Neuron (in vitro differentiated cells): ENCODE results near the gene FOXK1.
"Not testable (repeated sequence)": the region's sequence is repeated elsewhere in the genome, so short reads cannot be mapped to it uniquely, and the experiment has no call there.

ENCODE experiments used
- H2AFZ ChIP-seq: one replicate; pipeline ENCODE4 v1.6.1; 2013; ENCODE audit warnings: low read depth, mild to moderate bottlenecking, inconsistent platforms, low read length, moderate library complexity
- H3K27me3 ChIP-seq: one replicate; pipeline ENCODE4 v1.6.1; 2013; ENCODE audit warnings: low read length; ENCODE audit not compliant: insufficient read depth
- H3K36me3 ChIP-seq: one replicate; pipeline ENCODE4 v1.6.1; 2013; ENCODE audit warnings: low read length; ENCODE audit not compliant: insufficient read depth
- H3K4me1 ChIP-seq: one replicate; pipeline ENCODE4 v1.6.1; 2013; ENCODE audit warnings: low read length; ENCODE audit not compliant: insufficient read depth
- H3K4me3 ChIP-seq: 2 replicates; pipeline ENCODE4 v1.5.1; 2013; ENCODE audit warnings: mild to moderate bottlenecking, low read length, moderate library complexity
- H3K9me3 ChIP-seq: one replicate; pipeline ENCODE4 v1.6.1; 2013; ENCODE audit warnings: low read length

Gene FOXK1

DNA sequence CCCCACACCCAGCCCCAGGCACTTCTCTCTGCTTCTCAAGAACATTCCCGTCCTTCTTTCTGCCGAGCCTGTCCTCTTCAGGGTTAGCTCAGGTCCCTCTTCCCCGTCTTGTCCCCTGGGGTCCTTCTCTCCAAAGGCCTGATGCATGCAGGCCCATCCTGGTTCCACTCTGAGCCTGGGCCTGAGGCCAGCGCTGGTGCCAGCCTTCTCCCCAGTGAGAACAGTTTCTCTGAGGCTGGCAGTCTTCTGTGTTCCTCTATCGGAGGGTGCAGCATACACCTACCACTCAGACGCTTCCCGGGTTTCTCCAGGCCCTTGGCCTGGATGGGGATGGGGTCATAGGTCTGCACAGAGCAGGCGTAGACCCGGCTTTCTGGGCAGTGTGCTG is 108.0 kb downstream of the FOXK1 start:
- peaks cover 5% of the 10 kb centered on the region for H3K9me3 ChIP-seq
- H3K36me3 ChIP-seq: peaks cover 54% of the 10 kb centered on the region
- H2AFZ ChIP-seq: no peak overlapping the region
- no peaks in the 10 kb centered on the region for H3K4me1 ChIP-seq
- no peak overlapping the region for H3K4me3 ChIP-seq
- no peaks in the 10 kb centered on the region for H3K27me3 ChIP-seq

DNA sequence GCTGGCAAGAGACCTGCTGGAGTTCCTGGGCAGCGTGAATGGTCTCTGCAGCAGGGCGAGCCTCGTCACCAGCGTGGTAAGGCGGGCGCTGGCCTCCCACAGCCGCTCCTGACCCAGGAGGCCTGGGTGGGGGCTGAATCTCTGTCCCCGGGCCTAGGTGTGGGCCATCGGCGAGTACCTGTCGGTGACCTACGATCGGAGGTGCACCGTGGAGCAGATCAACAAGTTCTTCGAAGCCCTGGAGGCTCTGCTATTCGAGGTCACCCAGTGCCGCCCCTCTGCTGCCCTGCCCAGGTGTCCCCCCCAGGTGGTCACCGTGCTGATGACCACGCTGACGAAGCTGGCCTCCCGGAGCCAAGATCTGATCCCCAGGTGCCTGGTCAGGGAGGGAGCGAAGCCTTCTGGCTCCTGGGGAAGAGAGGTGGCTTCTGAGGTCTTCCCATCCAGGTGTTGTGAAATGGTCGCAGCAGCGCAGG is 108.5 kb downstream of the FOXK1 start:
- H3K9me3 ChIP-seq: peaks cover 5% of the 10 kb centered on the region
- H3K36me3 ChIP-seq: peaks cover 51% of the 10 kb centered on the region
- no peak overlapping the region for H3K4me3 ChIP-seq
- H3K4me1 ChIP-seq: no peaks in the 10 kb centered on the region
- H2AFZ ChIP-seq: no peak overlapping the region
- no peaks in the 10 kb centered on the region for H3K27me3 ChIP-seq

DNA sequence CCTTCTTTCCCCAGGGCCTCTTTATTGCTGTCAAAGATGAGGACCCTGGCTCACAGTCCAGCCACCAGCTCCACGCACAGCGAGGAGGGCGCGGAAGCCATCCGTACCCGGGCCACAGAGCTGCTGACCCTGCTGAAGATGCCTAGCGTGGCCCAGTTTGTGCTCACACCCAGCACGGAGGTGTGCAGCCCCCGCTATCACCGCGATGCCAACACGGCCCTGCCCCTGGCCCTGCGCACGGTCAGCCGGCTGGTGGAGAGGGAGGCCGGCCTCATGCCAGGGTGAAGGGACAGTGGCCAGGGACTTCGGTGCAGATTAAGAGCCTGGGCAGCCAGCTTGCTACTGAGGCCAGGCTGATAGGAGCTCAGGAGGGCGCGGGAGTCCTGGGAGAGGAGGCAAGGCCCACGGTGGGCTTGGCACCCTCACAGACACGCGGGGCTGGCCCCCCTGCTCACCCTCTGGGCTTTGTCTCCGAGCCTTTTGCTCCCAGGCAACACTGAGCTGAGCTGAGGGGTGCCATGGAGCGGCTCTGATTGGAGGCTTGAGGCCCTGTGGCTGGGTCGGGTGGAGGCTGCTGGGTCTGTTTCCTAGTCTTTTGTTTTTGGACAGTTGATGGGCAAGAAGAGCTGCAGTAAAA is 109.1 kb downstream of the FOXK1 start:
- peaks cover 45% of the 10 kb centered on the region for H3K36me3 ChIP-seq
- no peaks in the 10 kb centered on the region for H3K27me3 ChIP-seq
- peaks cover 5% of the 10 kb centered on the region for H3K9me3 ChIP-seq
- H2AFZ ChIP-seq: no peak overlapping the region
- H3K4me3 ChIP-seq: no peak overlapping the region
- H3K4me1 ChIP-seq: no peaks in the 10 kb centered on the region

DNA sequence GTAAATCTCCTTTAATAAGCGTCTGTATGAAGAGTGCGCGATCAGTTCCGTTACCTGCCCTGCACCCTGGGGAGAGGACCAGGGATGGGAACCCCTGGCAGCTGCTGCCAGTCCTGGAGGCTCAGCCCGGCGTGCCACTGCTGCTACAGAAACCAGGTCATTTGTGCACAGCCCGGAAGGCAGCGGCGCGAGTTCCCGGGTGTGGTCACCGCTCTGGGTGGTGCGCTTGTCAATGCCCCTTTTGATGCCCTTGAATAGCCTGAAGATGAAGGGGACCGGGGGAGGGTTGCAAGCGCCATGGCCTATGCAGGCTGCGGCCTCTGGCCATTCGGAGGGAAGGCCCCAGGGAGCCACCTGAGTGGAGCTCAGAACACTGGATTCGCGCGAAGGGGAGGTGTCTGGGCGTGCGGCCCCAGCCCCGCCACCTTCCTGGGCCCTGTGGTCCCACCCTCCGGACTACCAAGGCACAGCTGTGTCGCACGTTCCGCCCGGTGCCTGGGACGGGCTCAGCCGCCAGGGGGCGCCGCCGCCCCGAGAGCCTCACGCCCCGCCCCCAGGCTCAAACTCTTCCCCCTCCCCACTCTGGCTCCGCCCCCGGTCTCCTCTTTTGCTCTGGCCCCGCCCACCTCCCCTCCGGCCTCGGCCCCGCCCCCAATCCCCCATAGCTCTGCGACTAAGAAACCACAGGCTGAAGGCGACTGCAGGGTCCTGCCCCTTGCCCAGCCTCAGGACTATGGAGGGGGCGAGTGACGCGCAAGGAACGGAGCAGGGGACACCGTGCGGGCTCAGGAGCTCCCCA is 109.8 kb downstream of the FOXK1 start:
- no peaks in the 10 kb centered on the region for H3K27me3 ChIP-seq
- H3K9me3 ChIP-seq: peaks cover 5% of the 10 kb centered on the region
- H3K4me1 ChIP-seq: no peaks in the 10 kb centered on the region
- H2AFZ ChIP-seq: no peak overlapping the region
- H3K4me3 ChIP-seq: no peak overlapping the region
- H3K36me3 ChIP-seq: peaks cover 45% of the 10 kb centered on the region

DNA sequence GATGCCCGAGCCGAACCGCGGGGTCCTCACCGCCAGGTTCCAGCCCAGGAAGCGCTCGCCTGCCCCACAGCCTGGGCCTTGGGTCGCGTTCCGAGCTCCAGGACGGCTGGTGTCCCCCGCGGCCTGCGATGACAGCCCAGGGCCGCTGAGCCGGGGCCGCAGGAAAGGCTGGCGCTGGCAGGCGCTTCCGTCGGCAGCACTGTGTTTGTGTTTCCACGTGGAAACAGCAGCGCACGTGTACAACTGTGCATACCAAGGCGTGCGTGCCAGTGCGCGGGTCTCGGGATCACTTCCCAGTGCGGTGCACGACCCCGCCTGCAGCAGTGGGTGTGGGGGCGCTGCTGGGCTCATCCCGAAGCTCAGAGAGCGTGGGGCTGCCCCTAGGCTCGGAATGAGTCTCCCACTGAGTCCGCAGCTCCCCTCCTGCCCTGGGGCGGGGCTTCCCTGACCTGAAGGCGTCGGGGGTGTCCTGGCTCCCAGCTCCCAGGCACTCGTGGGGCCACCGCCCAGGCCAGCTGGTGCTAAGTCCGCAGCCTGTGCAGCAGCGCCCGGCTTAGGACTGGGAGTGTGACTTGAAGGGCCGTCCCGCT is 110.5 kb downstream of the FOXK1 start:
- H3K4me3 ChIP-seq: no peak overlapping the region
- no peak overlapping the region for H2AFZ ChIP-seq
- no peaks in the 10 kb centered on the region for H3K4me1 ChIP-seq
- no peaks in the 10 kb centered on the region for H3K27me3 ChIP-seq
- peaks cover 5% of the 10 kb centered on the region for H3K9me3 ChIP-seq
- H3K36me3 ChIP-seq: peaks cover 41% of the 10 kb centered on the region

DNA sequence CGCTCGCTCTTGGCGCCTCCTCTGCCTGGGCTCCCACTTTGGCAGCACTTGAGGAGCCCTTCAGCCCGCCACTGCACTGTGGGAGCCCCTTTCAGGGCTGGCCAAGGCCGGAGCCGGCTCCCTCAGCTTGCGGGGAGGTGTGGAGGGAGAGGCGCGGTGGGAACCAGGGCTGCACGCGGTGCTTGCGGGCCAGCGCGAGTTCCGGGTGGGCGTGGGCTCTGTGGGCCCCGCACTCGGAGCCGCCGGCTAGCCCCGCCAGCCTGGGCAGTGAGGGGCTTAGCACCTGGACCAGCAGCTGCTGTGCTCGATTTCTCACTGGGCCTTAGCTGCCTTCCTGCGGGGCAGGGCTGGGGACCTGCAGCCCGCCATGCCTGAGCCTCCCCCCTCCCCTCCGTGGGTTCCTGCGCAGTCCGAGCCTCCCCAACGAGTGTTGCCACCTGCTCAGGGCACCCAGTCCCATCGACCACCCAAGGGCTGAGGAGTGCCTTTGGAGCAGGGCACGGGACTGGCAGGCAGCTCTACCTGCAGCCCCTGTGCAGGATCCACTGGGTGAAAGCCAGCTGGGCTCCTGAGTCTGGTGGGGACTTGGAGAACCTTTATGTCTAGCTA is 111.4 kb downstream of the FOXK1 start:
- H2AFZ ChIP-seq, H3K4me1 ChIP-seq, H3K9me3 ChIP-seq, H3K4me3 ChIP-seq, H3K27me3 ChIP-seq: not testable (repeated sequence)
- H3K36me3 ChIP-seq: peaks cover 33% of the 10 kb centered on the region

DNA sequence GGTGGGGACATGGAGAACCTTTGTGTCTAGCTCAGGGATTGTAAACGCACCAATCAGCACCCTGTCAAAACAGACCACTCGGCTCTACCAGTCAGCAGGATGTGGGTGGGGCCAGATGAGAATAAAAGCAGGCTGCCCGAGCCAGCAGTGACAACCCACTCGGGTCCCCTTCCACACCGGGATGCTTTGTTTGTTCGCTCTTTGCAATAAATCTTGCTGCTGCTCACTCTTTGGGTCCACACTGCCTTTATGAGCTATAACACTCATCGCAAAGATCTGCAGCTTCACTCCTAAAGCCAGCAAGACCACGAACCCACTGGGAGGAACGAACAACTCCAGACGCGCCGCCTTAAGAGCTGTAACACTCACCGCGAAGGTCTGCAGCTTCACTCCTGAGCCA is 112.1 kb downstream of the FOXK1 start:
- not testable (repeated sequence) for H2AFZ ChIP-seq, H3K4me3 ChIP-seq, H3K9me3 ChIP-seq, H3K4me1 ChIP-seq, H3K27me3 ChIP-seq
- peaks cover 28% of the 10 kb centered on the region for H3K36me3 ChIP-seq

DNA sequence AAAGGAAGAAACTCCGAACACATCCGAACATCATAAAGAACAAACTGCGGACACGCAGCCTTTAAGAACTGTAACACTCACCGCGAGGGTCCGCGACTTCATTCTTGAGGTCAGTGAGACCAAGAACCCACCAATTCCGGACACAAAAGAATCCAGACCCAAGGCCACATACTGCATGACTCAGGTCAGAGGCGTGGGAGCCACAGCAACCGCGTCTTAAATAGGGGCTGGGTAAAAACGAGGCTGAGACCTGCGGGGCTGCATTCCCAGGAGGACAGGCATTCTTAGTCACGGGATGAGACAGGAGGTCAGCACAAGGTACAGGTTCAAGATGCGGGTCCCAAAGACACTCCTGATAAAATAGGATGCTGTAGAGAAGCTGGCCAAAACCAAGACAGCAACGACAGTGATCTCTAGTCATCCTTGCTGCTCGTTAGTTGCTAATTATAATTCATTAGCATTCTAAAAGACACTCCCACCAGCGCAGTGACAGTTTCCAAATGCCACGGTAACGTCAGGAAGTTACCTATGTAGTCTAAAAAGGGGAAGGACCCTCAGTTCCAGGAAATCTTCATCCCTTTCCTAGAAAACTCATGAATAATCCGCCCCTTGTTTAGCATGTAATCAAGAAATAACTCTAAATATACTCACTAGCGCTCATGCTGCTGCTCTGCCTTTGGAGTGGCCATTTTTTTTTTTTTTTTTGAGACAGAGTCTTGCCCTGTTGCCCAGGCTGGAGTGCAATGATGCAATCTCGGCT is 112.7 kb downstream of the FOXK1 start:
- H2AFZ ChIP-seq: no peak overlapping the region
- peaks cover 5% of the 10 kb centered on the region for H3K9me3 ChIP-seq
- no peak overlapping the region for H3K4me3 ChIP-seq
- H3K27me3 ChIP-seq: no peaks in the 10 kb centered on the region
- H3K36me3 ChIP-seq: peaks cover 25% of the 10 kb centered on the region
- H3K4me1 ChIP-seq: no peaks in the 10 kb centered on the region

DNA sequence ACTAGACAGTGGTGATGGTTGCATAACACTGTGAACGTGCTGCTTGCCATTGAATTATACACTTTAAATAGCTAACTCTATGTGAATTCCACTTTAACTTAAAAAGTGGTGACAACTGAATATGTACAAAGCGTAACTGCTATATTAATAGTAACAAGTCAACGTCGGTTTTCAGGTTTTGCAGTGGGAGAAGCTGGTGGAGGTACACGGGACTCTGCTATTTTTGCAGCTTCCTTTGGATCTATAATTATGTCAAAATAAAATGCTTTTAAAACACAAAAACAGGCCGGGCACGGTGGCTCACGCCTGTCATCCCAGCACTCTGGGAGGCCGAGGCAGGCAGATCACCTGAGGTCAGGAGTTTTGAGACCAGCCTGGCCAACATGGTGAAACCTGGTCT is 114.4 kb downstream of the FOXK1 start:
- Histone ChIP-seq H2AFZ (no peak overlapping the region), H3K36me3 (peaks cover 12% of the 10 kb centered on the region), H3K9me3 (peaks cover 5% of the 10 kb centered on the region)

DNA sequence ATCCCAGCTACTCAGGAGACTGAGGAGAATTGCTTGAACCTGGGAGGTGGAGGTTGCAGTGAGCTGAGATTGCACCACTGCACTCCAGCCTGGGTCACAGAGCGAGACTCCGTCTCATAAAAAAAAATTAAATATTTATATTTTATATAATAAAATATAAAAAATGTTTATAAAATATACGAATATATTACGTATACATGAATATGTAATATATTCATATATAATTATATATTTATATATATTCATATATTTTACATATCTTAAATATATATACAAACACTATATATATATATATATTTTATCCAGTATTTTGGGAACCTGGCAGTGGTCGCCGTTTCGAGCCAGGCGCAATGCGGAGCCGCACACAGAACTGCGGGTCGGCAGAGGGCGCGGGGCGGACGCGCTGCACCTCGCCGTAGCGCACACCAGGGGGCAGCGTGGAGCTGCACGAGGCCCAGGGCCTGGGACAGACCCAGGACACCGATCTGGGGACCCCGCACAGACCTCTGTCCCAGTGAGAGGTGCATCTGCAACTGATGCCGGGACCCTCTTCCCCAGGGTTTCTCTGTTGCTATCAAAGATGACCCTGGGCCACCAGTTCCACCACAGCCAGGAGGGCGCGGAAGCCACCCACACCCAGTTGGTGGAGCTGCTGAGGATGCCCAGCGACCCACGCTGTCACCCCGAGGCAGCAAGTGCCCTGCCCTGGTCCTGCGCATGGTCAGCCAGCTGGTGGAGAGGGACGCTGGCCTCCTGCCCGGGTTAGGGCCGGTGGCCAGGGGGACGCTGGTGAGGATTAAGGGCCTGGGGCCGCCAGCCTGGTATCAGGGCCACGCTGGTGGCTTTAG is 116.0 kb downstream of the FOXK1 start:
- Histone ChIP-seq H2AFZ (no peak overlapping the region), H3K9me3 (no peaks in the 10 kb centered on the region), H3K4me1 (no peaks in the 10 kb centered on the region), H3K36me3 (no peaks in the 10 kb centered on the region), H3K27me3 (no peaks in the 10 kb centered on the region), H3K4me3 (no peak overlapping the region)

More for the DNA sequence above, 114.4 kb downstream of the FOXK1 start:
- Histone ChIP-seq H3K4me1 (no peaks in the 10 kb centered on the region), H3K27me3 (no peaks in the 10 kb centered on the region), H3K4me3 (no peak overlapping the region)

DNA sequence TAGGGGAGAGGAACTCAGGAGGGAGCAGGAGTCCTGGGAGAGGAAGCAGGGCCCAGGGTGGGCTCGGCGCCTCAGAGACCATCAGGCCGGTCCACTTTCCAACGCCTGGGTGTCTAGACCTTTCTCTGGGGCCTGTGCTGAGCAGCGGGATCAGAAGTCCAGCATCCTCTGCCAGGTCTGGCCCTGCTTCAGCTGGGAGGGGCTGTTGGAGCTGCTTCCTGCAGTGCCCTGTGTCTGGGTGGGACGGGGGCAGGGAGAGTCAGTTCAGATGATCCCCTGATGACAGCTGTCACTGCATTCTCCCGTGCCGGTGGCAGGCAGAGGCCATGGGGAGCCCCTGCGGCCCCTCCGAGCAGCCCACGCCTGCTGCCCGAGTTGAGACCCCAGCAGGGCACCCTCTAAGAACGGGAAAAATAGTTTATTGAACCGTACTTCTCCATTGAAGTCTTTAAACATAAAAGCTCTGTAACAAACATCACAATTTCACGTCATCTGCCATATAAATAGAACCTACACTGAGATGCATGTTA is 116.7 kb downstream of the FOXK1 start:
- no peak overlapping the region for H2AFZ ChIP-seq
- H3K36me3 ChIP-seq: no peaks in the 10 kb centered on the region
- no peak overlapping the region for H3K4me3 ChIP-seq
- no peaks in the 10 kb centered on the region for H3K4me1 ChIP-seq
- no peaks in the 10 kb centered on the region for H3K27me3 ChIP-seq
- no peaks in the 10 kb centered on the region for H3K9me3 ChIP-seq
